ENCODE results near the gene SMCO2. TPM values are rescaled to one million over a fixed set of nuclear protein-coding genes. Genes with fewer than 3 reads are reported as not detected.

SMCO2 gene
- total and polyA plus RNA-seq, 9 of the 15 experiments (the other 6 are each of a cell fraction or from before 2014, with no cell fraction given), result not detected

DNA sequence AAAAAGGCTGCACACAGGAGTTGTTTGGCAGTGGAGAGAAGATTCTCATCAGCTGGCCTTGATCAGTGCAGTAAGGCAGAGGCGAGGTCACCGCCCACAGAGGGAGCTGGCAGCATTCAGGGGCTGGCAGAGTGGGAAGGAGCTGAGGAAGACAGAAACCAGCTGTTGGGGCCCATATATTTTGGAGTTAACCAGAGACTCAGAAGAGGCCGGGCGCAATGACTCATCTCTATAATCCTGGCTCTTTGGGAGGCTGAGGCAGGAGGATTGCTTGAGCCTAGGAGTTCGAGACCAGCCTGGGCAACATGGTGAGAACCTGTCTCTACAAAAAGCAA, 17.7 kb downstream of the SMCO2 start:
- Histone ChIP-seq H3K4me2 (ENCODE audit: insufficient read depth, low read length) (no peak overlapping the region), H3K36me3 (ENCODE audit: control insufficient read depth, insufficient read depth, low read length) (no peaks in the 10 kb centered on the region), H3K9me1 (ENCODE audit: control insufficient read depth, insufficient read depth, low read length) (no peaks in the 10 kb centered on the region), H3K27ac (ENCODE audit: extremely low read depth, low read depth, low read length) (no peak overlapping the region), H3K9me3 (replicated peaks; ENCODE audit: control insufficient read depth, insufficient read depth, low read depth, low read length) (no peaks in the 10 kb centered on the region), H4K20me1 (replicated peaks; ENCODE audit: control insufficient read depth, insufficient read depth, low read length) (no peaks in the 10 kb centered on the region), H3K79me2 (ENCODE audit: control insufficient read depth, insufficient read depth, low read length) (no peaks in the 10 kb centered on the region), H3K27me3 (ENCODE audit: control insufficient read depth in 2 of 2, insufficient read depth in 2 of 2, low read length in 2 of 2) (peaks cover 7 to 14% of the 10 kb centered on the region in 2 experiments; a peak in 4 of 5 replicates), H3K9ac (ENCODE audit: insufficient read depth in 1 of 2, low read depth in 2 of 2, low read length in 2 of 2) (no peak overlapping the region), H3K4me1 (replicated peaks in 1 of 2; ENCODE audit: control insufficient read depth in 2 of 2, insufficient read depth in 2 of 2, low read length in 2 of 2) (no peaks in the 10 kb centered on the region), H3K4me3 (no peak overlapping the region), H2AFZ (ENCODE audit: low read depth, low read length) (no peak overlapping the region)
- in situ Hi-C loops (cut with MboI) (no loop called here), intact Hi-C loops (cut with micrococcal nuclease) (no loop called here)
- no peak for FAIRE-seq
- TF ChIP-seq, protein P1, sequence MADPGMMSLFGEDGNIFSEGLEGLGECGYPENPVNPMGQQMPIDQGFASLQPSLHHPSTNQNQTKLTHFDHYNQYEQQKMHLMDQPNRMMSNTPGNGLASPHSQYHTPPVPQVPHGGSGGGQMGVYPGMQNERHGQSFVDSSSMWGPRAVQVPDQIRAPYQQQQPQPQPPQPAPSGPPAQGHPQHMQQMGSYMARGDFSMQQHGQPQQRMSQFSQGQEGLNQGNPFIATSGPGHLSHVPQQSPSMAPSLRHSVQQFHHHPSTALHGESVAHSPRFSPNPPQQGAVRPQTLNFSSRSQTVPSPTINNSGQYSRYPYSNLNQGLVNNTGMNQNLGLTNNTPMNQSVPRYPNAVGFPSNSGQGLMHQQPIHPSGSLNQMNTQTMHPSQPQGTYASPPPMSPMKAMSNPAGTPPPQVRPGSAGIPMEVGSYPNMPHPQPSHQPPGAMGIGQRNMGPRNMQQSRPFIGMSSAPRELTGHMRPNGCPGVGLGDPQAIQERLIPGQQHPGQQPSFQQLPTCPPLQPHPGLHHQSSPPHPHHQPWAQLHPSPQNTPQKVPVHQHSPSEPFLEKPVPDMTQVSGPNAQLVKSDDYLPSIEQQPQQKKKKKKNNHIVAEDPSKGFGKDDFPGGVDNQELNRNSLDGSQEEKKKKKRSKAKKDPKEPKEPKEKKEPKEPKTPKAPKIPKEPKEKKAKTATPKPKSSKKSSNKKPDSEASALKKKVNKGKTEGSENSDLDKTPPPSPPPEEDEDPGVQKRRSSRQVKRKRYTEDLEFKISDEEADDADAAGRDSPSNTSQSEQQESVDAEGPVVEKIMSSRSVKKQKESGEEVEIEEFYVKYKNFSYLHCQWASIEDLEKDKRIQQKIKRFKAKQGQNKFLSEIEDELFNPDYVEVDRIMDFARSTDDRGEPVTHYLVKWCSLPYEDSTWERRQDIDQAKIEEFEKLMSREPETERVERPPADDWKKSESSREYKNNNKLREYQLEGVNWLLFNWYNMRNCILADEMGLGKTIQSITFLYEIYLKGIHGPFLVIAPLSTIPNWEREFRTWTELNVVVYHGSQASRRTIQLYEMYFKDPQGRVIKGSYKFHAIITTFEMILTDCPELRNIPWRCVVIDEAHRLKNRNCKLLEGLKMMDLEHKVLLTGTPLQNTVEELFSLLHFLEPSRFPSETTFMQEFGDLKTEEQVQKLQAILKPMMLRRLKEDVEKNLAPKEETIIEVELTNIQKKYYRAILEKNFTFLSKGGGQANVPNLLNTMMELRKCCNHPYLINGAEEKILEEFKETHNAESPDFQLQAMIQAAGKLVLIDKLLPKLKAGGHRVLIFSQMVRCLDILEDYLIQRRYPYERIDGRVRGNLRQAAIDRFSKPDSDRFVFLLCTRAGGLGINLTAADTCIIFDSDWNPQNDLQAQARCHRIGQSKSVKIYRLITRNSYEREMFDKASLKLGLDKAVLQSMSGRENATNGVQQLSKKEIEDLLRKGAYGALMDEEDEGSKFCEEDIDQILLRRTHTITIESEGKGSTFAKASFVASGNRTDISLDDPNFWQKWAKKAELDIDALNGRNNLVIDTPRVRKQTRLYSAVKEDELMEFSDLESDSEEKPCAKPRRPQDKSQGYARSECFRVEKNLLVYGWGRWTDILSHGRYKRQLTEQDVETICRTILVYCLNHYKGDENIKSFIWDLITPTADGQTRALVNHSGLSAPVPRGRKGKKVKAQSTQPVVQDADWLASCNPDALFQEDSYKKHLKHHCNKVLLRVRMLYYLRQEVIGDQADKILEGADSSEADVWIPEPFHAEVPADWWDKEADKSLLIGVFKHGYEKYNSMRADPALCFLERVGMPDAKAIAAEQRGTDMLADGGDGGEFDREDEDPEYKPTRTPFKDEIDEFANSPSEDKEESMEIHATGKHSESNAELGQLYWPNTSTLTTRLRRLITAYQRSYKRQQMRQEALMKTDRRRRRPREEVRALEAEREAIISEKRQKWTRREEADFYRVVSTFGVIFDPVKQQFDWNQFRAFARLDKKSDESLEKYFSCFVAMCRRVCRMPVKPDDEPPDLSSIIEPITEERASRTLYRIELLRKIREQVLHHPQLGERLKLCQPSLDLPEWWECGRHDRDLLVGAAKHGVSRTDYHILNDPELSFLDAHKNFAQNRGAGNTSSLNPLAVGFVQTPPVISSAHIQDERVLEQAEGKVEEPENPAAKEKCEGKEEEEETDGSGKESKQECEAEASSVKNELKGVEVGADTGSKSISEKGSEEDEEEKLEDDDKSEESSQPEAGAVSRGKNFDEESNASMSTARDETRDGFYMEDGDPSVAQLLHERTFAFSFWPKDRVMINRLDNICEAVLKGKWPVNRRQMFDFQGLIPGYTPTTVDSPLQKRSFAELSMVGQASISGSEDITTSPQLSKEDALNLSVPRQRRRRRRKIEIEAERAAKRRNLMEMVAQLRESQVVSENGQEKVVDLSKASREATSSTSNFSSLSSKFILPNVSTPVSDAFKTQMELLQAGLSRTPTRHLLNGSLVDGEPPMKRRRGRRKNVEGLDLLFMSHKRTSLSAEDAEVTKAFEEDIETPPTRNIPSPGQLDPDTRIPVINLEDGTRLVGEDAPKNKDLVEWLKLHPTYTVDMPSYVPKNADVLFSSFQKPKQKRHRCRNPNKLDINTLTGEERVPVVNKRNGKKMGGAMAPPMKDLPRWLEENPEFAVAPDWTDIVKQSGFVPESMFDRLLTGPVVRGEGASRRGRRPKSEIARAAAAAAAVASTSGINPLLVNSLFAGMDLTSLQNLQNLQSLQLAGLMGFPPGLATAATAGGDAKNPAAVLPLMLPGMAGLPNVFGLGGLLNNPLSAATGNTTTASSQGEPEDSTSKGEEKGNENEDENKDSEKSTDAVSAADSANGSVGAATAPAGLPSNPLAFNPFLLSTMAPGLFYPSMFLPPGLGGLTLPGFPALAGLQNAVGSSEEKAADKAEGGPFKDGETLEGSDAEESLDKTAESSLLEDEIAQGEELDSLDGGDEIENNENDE (IDR thresholded peaks at IDR 0.05; ENCODE audit: low read depth, low read length), result no peak
- TF ChIP-seq, protein P2, sequence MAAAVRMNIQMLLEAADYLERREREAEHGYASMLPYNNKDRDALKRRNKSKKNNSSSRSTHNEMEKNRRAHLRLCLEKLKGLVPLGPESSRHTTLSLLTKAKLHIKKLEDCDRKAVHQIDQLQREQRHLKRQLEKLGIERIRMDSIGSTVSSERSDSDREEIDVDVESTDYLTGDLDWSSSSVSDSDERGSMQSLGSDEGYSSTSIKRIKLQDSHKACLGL (CRISPR knock-in tag; IDR thresholded peaks at IDR 0.05; ENCODE audit: borderline replicate concordance, poor library complexity, severe bottlenecking), result no peak
- TF ChIP-seq PCBP1 (IDR thresholded peaks at IDR 0.05; ENCODE audit: low read depth, low read length, poor library complexity, severe bottlenecking) (no peak), XRCC5 (IDR thresholded peaks at IDR 0.05; ENCODE audit: low read depth, low read length) (no peak), ZNF175 (CRISPR knock-in tag; IDR thresholded peaks at IDR 0.05; ENCODE audit: low read depth) (no peak)
- BruUV-seq (replicated peaks), result no TSS peak
- ATAC-seq, result no peak
- ChIA-PET CTCF (ENCODE audit: low intra/inter-chr PET ratio) (no interaction called here), POLR2A (no interaction called here)
- no peak for DNase-seq (ENCODE audit: extremely low read depth in 1 of 4, low spot score in 3 of 4)
- 0% methylated on average over 5 of the region's 5 CpGs for WGBS (ENCODE audit: insufficient coverage, low coverage, missing lambda C conversion rate)

Data from K562 (cell line).